K562 (cell line): Measurements from ENCODE around the gene USP49.

Experiments used
- CREB1 ChIP-seq, 2 experiments: sonication (generic) in 1 of 2; formaldehyde crosslinking in 1 of 2; IDR thresholded peaks; 2 replicates each; pipeline versions ENCODE4 v1.6.1 to v1.8.0; 2012 to 2022; ENCODE audit warnings: inconsistent platforms in 1 of 2, mild to moderate bottlenecking in 1 of 2, missing genetic modification reagents in 1 of 2, moderate library complexity in 1 of 2
- ELF1 ChIP-seq: fragments of 200-800 bp; sonication (Bioruptor generic); IDR thresholded peaks from 2 replicates; pipeline ENCODE4 v1.6.1; 2016; ENCODE audit warnings: missing genetic modification characterization, missing compliant biosample characterization
- FOXJ3 ChIP-seq: sonication (generic); formaldehyde crosslinking; IDR thresholded peaks from 2 replicates; pipeline ENCODE4 v1.4.0; 2020; ENCODE audit warnings: mild to moderate bottlenecking, missing genetic modification reagents
- GTF2F1 ChIP-seq: IDR thresholded peaks from 2 replicates; pipeline ENCODE4 v1.6.1; 2011; ENCODE audit warnings: low read depth, low read length, improper control_type of control experiment
- NFATC3 ChIP-seq: fragments of 450-650 bp; IDR thresholded peaks from 2 replicates; pipeline ENCODE4 v1.6.1; 2017; ENCODE audit warnings: mild to moderate bottlenecking
- RBM22 ChIP-seq: fragments of 200-400 bp; formaldehyde crosslinking; IDR thresholded peaks from 2 replicates; pipeline ENCODE4 v1.6.1; 2018; ENCODE audit warnings: low read length, low read depth; ENCODE audit not compliant: poor library complexity, severe bottlenecking
- TF ChIP-seq, protein P1 (sequence below), 3 experiments: IDR thresholded peaks in 2 of 3; conservative IDR thresholded peaks in 1 of 3; 2 replicates each; pipeline ENCODE4 v1.5.1; 2011 to 2012; ENCODE audit warnings: low read length in 3 of 3, mild to moderate bottlenecking in 3 of 3, control low read depth in 2 of 3, improper control_type of control experiment in 1 of 3, inconsistent platforms in 1 of 3, low read depth in 1 of 3, mixed read lengths in 1 of 3, moderate library complexity in 1 of 3; ENCODE audit not compliant: insufficient read depth in 2 of 3
- TF ChIP-seq, protein P2 (sequence below): fragments of 450-650 bp; conservative IDR thresholded peaks from 2 replicates; pipeline ENCODE4 v1.6.1; 2016; ENCODE audit warnings: missing genetic modification characterization, low read depth, mild to moderate bottlenecking, control low read depth, missing compliant biosample characterization

DNA sequence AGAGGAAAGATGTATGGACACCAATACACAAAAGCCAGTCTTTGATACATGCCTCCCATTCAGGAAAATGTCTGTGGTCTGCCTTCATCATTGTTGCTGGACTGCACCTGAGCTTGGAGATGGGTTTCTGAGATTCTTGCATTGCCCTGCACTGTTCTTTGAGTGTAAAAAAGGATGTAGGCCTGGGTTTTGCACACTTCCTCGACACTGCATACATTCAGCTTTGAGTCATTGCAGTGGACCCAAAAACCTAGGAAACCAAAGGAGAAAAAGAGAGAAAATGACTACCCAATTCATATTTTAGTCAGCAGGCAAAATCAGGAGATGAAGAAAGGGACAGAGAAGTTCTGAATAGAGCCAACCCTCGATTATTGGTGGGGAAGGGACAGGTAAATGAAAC lies 98.7 kb downstream of the USP49 start:
- TF ChIP-seq, protein P1, sequence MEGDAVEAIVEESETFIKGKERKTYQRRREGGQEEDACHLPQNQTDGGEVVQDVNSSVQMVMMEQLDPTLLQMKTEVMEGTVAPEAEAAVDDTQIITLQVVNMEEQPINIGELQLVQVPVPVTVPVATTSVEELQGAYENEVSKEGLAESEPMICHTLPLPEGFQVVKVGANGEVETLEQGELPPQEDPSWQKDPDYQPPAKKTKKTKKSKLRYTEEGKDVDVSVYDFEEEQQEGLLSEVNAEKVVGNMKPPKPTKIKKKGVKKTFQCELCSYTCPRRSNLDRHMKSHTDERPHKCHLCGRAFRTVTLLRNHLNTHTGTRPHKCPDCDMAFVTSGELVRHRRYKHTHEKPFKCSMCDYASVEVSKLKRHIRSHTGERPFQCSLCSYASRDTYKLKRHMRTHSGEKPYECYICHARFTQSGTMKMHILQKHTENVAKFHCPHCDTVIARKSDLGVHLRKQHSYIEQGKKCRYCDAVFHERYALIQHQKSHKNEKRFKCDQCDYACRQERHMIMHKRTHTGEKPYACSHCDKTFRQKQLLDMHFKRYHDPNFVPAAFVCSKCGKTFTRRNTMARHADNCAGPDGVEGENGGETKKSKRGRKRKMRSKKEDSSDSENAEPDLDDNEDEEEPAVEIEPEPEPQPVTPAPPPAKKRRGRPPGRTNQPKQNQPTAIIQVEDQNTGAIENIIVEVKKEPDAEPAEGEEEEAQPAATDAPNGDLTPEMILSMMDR (IDR thresholded peaks at IDR 0.05 in 2 of 3, conservative IDR thresholded peaks at IDR 0.05 in 1 of 3; ENCODE audit: insufficient read depth in 2 of 3, low read depth in 1 of 3, low read length in 3 of 3): no peak
- TF ChIP-seq, protein P2, sequence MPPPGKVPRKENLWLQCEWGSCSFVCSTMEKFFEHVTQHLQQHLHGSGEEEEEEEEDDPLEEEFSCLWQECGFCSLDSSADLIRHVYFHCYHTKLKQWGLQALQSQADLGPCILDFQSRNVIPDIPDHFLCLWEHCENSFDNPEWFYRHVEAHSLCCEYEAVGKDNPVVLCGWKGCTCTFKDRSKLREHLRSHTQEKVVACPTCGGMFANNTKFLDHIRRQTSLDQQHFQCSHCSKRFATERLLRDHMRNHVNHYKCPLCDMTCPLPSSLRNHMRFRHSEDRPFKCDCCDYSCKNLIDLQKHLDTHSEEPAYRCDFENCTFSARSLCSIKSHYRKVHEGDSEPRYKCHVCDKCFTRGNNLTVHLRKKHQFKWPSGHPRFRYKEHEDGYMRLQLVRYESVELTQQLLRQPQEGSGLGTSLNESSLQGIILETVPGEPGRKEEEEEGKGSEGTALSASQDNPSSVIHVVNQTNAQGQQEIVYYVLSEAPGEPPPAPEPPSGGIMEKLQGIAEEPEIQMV (tag): no peak
- TF ChIP-seq CREB1 (IDR thresholded peaks at IDR 0.05) (no peak), CREB1 (CRISPR knock-in tag; IDR thresholded peaks at IDR 0.05) (no peak), ELF1 (tag) (no peak), NFATC3 (no peak), RBM22 (no peak), FOXJ3 (CRISPR knock-in tag) (no peak), GTF2F1 (no peak)
